Measurements from ENCODE around the gene MSI2. TPM values are rescaled to one million over a fixed set of nuclear protein-coding genes. Genes with fewer than 3 reads are reported as not detected.

MSI2 gene
- total and polyA plus RNA-seq, 9 of the 15 experiments (the other 6 are each of a cell fraction or from before 2014, with no cell fraction given), result 4.6 to 61.8 (median 42.4) TPM

GRCh38 chr17:57329380-57330214, 73.3 kb downstream of the MSI2 start (continued):
- no peak for TF ChIP-seq MITF (IDR thresholded peaks at IDR 0.05)
- no peak for TF ChIP-seq CHD1 (IDR thresholded peaks at IDR 0.05; ENCODE audit: low read length)
- TF ChIP-seq BACH1 (tag; IDR thresholded peaks at IDR 0.05), result no peak
- no peak for TF ChIP-seq TBL1XR1 (IDR thresholded peaks at IDR 0.05; ENCODE audit: low read length in 2 of 2)
- TF ChIP-seq CUX1 (CRISPR knock-in tag; IDR thresholded peaks at IDR 0.05), result no peak
- no peak for TF ChIP-seq ZNF134 (CRISPR knock-in tag; conservative IDR thresholded peaks at IDR 0.05)

Data from K562 (cell line).